Measurements from ENCODE around the gene DLG2. TPM values are rescaled to one million over a fixed set of nuclear protein-coding genes. Genes with fewer than 3 reads are reported as not detected.

Gene DLG2
- polyA plus RNA-seq, 1 experiment, result 0.68 TPM

GRCh38 chr11:85539740-85540139, 87.4 kb downstream of the DLG2 start:
- Histone ChIP-seq H3K27me3 (ENCODE audit: control insufficient read depth, insufficient read depth, low read length) (no peaks in the 10 kb centered on the region), H3K4me3 (ENCODE audit: low read depth, low read length) (no peak overlapping the region), H3K9me3 (ENCODE audit: control insufficient read depth, insufficient read depth, low read length) (peaks cover 5% of the 10 kb centered on the region; the same call in 1 of the 2 replicates), H3K27ac (ENCODE audit: low read depth, low read length) (no peak overlapping the region)
- DNase-seq (ENCODE audit: low read depth, low spot score), result no peak
- ChIA-PET CTCF (no interaction called here), POLR2A (no interaction called here)
- TF ChIP-seq, protein P1, sequence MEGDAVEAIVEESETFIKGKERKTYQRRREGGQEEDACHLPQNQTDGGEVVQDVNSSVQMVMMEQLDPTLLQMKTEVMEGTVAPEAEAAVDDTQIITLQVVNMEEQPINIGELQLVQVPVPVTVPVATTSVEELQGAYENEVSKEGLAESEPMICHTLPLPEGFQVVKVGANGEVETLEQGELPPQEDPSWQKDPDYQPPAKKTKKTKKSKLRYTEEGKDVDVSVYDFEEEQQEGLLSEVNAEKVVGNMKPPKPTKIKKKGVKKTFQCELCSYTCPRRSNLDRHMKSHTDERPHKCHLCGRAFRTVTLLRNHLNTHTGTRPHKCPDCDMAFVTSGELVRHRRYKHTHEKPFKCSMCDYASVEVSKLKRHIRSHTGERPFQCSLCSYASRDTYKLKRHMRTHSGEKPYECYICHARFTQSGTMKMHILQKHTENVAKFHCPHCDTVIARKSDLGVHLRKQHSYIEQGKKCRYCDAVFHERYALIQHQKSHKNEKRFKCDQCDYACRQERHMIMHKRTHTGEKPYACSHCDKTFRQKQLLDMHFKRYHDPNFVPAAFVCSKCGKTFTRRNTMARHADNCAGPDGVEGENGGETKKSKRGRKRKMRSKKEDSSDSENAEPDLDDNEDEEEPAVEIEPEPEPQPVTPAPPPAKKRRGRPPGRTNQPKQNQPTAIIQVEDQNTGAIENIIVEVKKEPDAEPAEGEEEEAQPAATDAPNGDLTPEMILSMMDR (IDR thresholded peaks at IDR 0.05; ENCODE audit: low read depth, low read length), result no peak

GRCh38 chr11:85539029-85539689, 88.0 kb downstream of the DLG2 start:
- POLR2A ChIA-PET, result no interaction called here
- DNase-seq (ENCODE audit: low read depth, low spot score), result no peak
- CTCF ChIA-PET, result no interaction called here
- Histone ChIP-seq H3K27ac (ENCODE audit: low read depth, low read length) (no peak overlapping the region), H3K9me3 (ENCODE audit: control insufficient read depth, insufficient read depth, low read length) (peaks cover 5% of the 10 kb centered on the region; the same call in 1 of the 2 replicates), H3K27me3 (ENCODE audit: control insufficient read depth, insufficient read depth, low read length) (no peaks in the 10 kb centered on the region), H3K4me3 (ENCODE audit: low read depth, low read length) (no peak overlapping the region)
- TF ChIP-seq, protein P1 (IDR thresholded peaks at IDR 0.05; ENCODE audit: low read depth, low read length), result no peak

- CTCF ChIA-PET, result no interaction called here
- POLR2A ChIA-PET, result no interaction called here
- Histone ChIP-seq H3K27me3 (ENCODE audit: control insufficient read depth, insufficient read depth, low read length) (no peaks in the 10 kb centered on the region), H3K27ac (ENCODE audit: low read depth, low read length) (no peak overlapping the region), H3K9me3 (ENCODE audit: control insufficient read depth, insufficient read depth, low read length) (peaks cover 5% of the 10 kb centered on the region; the same call in 1 of the 2 replicates), H3K4me3 (ENCODE audit: low read depth, low read length) (no peak overlapping the region)
- TF ChIP-seq, protein P1 (IDR thresholded peaks at IDR 0.05; ENCODE audit: low read depth, low read length), result no peak
- no peak for DNase-seq (ENCODE audit: low read depth, low spot score)
Observed at GRCh38 chr11:85536438-85536837, 90.7 kb downstream of the DLG2 start.

- H3K27ac ChIP-seq (ENCODE audit: low read depth, low read length), result no peak overlapping the region
- peaks cover 5% of the 10 kb centered on the region; the same call in 1 of the 2 replicates for H3K9me3 ChIP-seq (ENCODE audit: control insufficient read depth, insufficient read depth, low read length)
- no peak overlapping the region for H3K4me3 ChIP-seq (ENCODE audit: low read depth, low read length)
- CTCF ChIA-PET, result no interaction called here
- no peak for DNase-seq (ENCODE audit: low read depth, low spot score)
- no peaks in the 10 kb centered on the region for H3K27me3 ChIP-seq (ENCODE audit: control insufficient read depth, insufficient read depth, low read length)
- TF ChIP-seq, protein P1 (IDR thresholded peaks at IDR 0.05; ENCODE audit: low read depth, low read length), result no peak
- POLR2A ChIA-PET, result no interaction called here
Observed at GRCh38 chr11:85534806-85535205, 92.3 kb downstream of the DLG2 start.

- POLR2A ChIA-PET, result no interaction called here
- DNase-seq (ENCODE audit: low read depth, low spot score), result no peak
- CTCF ChIA-PET, result no interaction called here
- Histone ChIP-seq H3K27ac (ENCODE audit: low read depth, low read length) (no peak overlapping the region), H3K27me3 (ENCODE audit: control insufficient read depth, insufficient read depth, low read length) (no peaks in the 10 kb centered on the region), H3K4me3 (ENCODE audit: low read depth, low read length) (no peak overlapping the region), H3K9me3 (ENCODE audit: control insufficient read depth, insufficient read depth, low read length) (peaks cover 1% of the 10 kb centered on the region; the same call in 1 of the 2 replicates)
- TF ChIP-seq, protein P1 (IDR thresholded peaks at IDR 0.05; ENCODE audit: low read depth, low read length), result no peak
Observed at GRCh38 chr11:85531191-85531897, 95.8 kb downstream of the DLG2 start.
